Measurements from ENCODE around the gene AXDND1.
A peak's percentile ranks its signal among the peaks of the same experiment; 100 is the strongest.
"Not testable (repeated sequence)": the region's sequence is repeated elsewhere in the genome, so short reads cannot be mapped to it uniquely, and the experiment has no call there.

The AXDND1 gene

GRCh38 chr1:179490611-179491010 is 124.8 kb downstream of the AXDND1 start:
- no peak for DNase-seq

GRCh38 chr1:179493323-179493722 is 127.6 kb downstream of the AXDND1 start:
- peak; percentile 2 for DNase-seq

- no peak for DNase-seq
Measured at GRCh38 chr1:179506199-179506598, 140.4 kb downstream of the AXDND1 start.

GRCh38 chr1:179509384-179509783 is 143.6 kb downstream of the AXDND1 start:
- DNase-seq = no peak

GRCh38 chr1:179510038-179510437 is 144.3 kb downstream of the AXDND1 start:
- no peak for DNase-seq

GRCh38 chr1:179516976-179517705 is 151.4 kb downstream of the AXDND1 start:
- no peak for DNase-seq

GRCh38 chr1:179518544-179518943 is 152.8 kb downstream of the AXDND1 start:
- not testable (repeated sequence) for DNase-seq

GRCh38 chr1:179529482-179530195 is 163.9 kb downstream of the AXDND1 start:
- no peak for DNase-seq

GRCh38 chr1:179530352-179530751 is 164.6 kb downstream of the AXDND1 start:
- DNase-seq = no peak

- no peak for DNase-seq
Measured at GRCh38 chr1:179541774-179542173, 176.0 kb downstream of the AXDND1 start.

- DNase-seq = no peak
Measured at GRCh38 chr1:179545321-179545720, 179.6 kb downstream of the AXDND1 start.

GRCh38 chr1:179547021-179547535 is 181.3 kb downstream of the AXDND1 start:
- no peak for DNase-seq

- DNase-seq = no peak
Measured at GRCh38 chr1:179548666-179549367, 183.0 kb downstream of the AXDND1 start.

GRCh38 chr1:179549368-179549700 is 183.6 kb downstream of the AXDND1 start:
- DNase-seq = no peak

GRCh38 chr1:179550746-179551682 is 185.2 kb downstream of the AXDND1 start:
- peak; percentile 56 for DNase-seq

- no peak for DNase-seq
Measured at GRCh38 chr1:179554427-179554826, 188.7 kb downstream of the AXDND1 start.

- no peak for DNase-seq
Measured at GRCh38 chr1:179558078-179558477, 192.3 kb downstream of the AXDND1 start.

GRCh38 chr1:179575497-179576314 is 209.9 kb downstream of the AXDND1 start, which contains the start of gene NPHS2:
Gene NPHS2, minus strand, starts transcription at chr1:179575948. Its CDS starts 84 bp downstream, at chr1:179575864.
- DNase-seq = no peak

GRCh38 chr1:179576509-179576908 is 210.7 kb downstream of the AXDND1 start:
- no peak for DNase-seq

GRCh38 chr1:179583771-179584320 is 218.1 kb downstream of the AXDND1 start:
- DNase-seq = no peak

Measured in HCEC 1CT (cell line).